Hepatocyte (in vitro differentiated cells): ENCODE data around the gene TRRAP. TPM values are rescaled to one million over a fixed set of nuclear protein-coding genes. Genes with fewer than 3 reads are reported as not detected.

Experiments used
- DNase-seq: peaks from one replicate; pipeline ENCODE4 v3.0.0-alpha.2; 2016; ENCODE audit warnings: low spot score
- H2AFZ ChIP-seq: fragments of 200-600 bp; sonication (generic); 2 replicates; pipeline ENCODE4 v1.6.0; 2016; ENCODE audit warnings: antibody characterized with exemption, mild to moderate bottlenecking
- H3K27ac ChIP-seq: fragments of 200-600 bp; sonication (generic); 2 replicates; pipeline ENCODE4 v1.5.1; 2016; ENCODE audit warnings: mild to moderate bottlenecking
- H3K27me3 ChIP-seq: fragments of 200-600 bp; sonication (generic); 2 replicates; pipeline ENCODE4 v1.6.1; 2016
- H3K36me3 ChIP-seq: fragments of 200-600 bp; sonication (generic); replicated peaks from 2 replicates; pipeline ENCODE4 v1.5.1; 2016; ENCODE audit warnings: low read depth; ENCODE audit not compliant: insufficient read depth
- H3K4me1 ChIP-seq: fragments of 200-600 bp; sonication (generic); 2 replicates; pipeline ENCODE4 v1.5.1; 2016; ENCODE audit warnings: mild to moderate bottlenecking, moderate library complexity; ENCODE audit not compliant: insufficient read depth
- H3K4me2 ChIP-seq: fragments of 200-600 bp; sonication (generic); 2 replicates; pipeline ENCODE4 v1.6.0; 2016
- H3K4me3 ChIP-seq: fragments of 200-600 bp; sonication (generic); 2 replicates; pipeline ENCODE4 v1.5.1; 2016; ENCODE audit warnings: mild to moderate bottlenecking
- H3K79me2 ChIP-seq: fragments of 200-600 bp; sonication (generic); 2 replicates; pipeline ENCODE4 v1.6.0; 2017; ENCODE audit warnings: mild to moderate bottlenecking
- H3K9me2 ChIP-seq: fragments of 200-600 bp; sonication (generic); replicated peaks from 2 replicates; pipeline ENCODE4 v1.6.0; 2017; ENCODE audit warnings: mild to moderate bottlenecking; ENCODE audit not compliant: insufficient read depth
- H3K9me3 ChIP-seq: fragments of 200-600 bp; sonication (generic); 2 replicates; pipeline ENCODE4 v1.5.1; 2016; ENCODE audit warnings: low read depth, mild to moderate bottlenecking
- H4K20me1 ChIP-seq: fragments of 200-600 bp; sonication (generic); 2 replicates; pipeline ENCODE4 v1.6.0; 2016; ENCODE audit warnings: mild to moderate bottlenecking; ENCODE audit not compliant: insufficient read depth, poor library complexity, severe bottlenecking
- CTCF ChIP-seq: fragments of 200-600 bp; sonication (generic); IDR thresholded peaks from 2 replicates; pipeline ENCODE4 v1.5.1; 2016; ENCODE audit warnings: antibody characterized with exemption, mild to moderate bottlenecking; ENCODE audit not compliant: poor library complexity
- EZH2 ChIP-seq: fragments of 200-600 bp; sonication (generic); IDR thresholded peaks from 2 replicates; pipeline ENCODE4 v1.6.1; 2016; ENCODE audit warnings: antibody characterized with exemption, mild to moderate bottlenecking, borderline replicate concordance
- EZH2phosphoT487 ChIP-seq: fragments of 200-600 bp; sonication (generic); IDR thresholded peaks from one replicate; pipeline ENCODE4 v1.6.1; 2018; ENCODE audit warnings: antibody characterized with exemption, mild to moderate bottlenecking, low read depth, moderate library complexity; ENCODE audit not compliant: unreplicated experiment, severe bottlenecking
- WGBS: methylation state at CpG from one replicate; pipeline ENCODE4 v1.1.6; 2016; ENCODE audit warnings: low lambda C conversion rate; ENCODE audit errors: missing lambda C conversion rate; 5-methylcytosine and 5-hydroxymethylcytosine counted together
- polyA plus RNA-seq: library from polyadenylated mRNA; unstranded; fragments of >200 nt; fragmentation: Nextera tagmentation; extraction: Ambion mirVana; gene quantifications from 2 replicates; pipeline ENCODE4 v1.2.1, GENCODE V29; 2016
- total RNA-seq: library from RNA; depleted of rRNA; stranded (reverse); fragments of >200 nt; gene quantifications from 2 replicates; pipeline ENCODE4 v1.2.3, GENCODE V29; 2014

TRRAP gene
- total and polyA plus RNA-seq, 2 experiments from 2014 or later: 6.1 to 25.1 TPM

GRCh38 chr7:99014113-99014985 is 136.0 kb downstream of the TRRAP start:
- Histone ChIP-seq H3K9me2 (no peaks in the 10 kb centered on the region), H2AFZ (no peak overlapping the region), H4K20me1 (no peaks in the 10 kb centered on the region), H3K27ac (no peak overlapping the region), H3K4me1 (no peaks in the 10 kb centered on the region), H3K4me3 (no peak overlapping the region), H3K9me3 (no peaks in the 10 kb centered on the region), H3K79me2 (peaks cover 11% of the 10 kb centered on the region), H3K36me3 (no peaks in the 10 kb centered on the region), H3K27me3 (no peaks in the 10 kb centered on the region), H3K4me2 (no peak overlapping the region)
- 97% methylated on average over 18 of the region's 18 CpGs for WGBS
- TF ChIP-seq EZH2phosphoT487: no peak
- DNase-seq: no peak

GRCh38 chr7:99016196-99016595 is 137.9 kb downstream of the TRRAP start:
- Histone ChIP-seq H2AFZ (no peak overlapping the region), H3K4me1 (no peaks in the 10 kb centered on the region), H3K27me3 (no peaks in the 10 kb centered on the region), H3K4me3 (no peak overlapping the region), H3K36me3 (no peaks in the 10 kb centered on the region), H3K9me3 (no peaks in the 10 kb centered on the region), H4K20me1 (no peaks in the 10 kb centered on the region), H3K9me2 (no peaks in the 10 kb centered on the region), H3K27ac (no peak overlapping the region), H3K79me2 (peaks cover 11% of the 10 kb centered on the region), H3K4me2 (no peak overlapping the region)
- WGBS: 95% methylated on average over 8 of the region's 8 CpGs
- DNase-seq: no peak
- no peak for TF ChIP-seq EZH2

- no peak for TF ChIP-seq CTCF
- TF ChIP-seq EZH2phosphoT487: no peak
- no peak for TF ChIP-seq EZH2
Observed at GRCh38 chr7:99019523-99020412, 141.4 kb downstream of the TRRAP start.

DNA sequence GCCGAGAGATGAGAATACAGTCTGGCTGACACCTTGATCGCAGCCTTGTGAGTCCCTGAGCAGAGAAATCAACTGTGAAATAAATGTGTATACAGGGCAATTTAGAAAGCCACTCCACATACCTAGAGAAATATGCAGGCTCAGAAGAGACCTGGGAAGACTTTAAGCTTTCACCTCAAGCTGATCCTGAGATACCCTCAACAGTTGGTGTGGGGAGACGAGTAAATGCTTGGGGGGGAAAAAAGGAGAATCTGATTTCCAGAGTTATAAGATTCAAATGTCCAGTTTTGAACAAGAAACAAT is 142.0 kb downstream of the TRRAP start:
- Histone ChIP-seq H4K20me1 (no peaks in the 10 kb centered on the region), H3K9me2 (no peaks in the 10 kb centered on the region), H3K9me3 (no peaks in the 10 kb centered on the region), H3K36me3 (no peaks in the 10 kb centered on the region), H3K4me2 (no peak overlapping the region), H3K27ac (no peak overlapping the region), H3K79me2 (peaks cover 11% of the 10 kb centered on the region), H3K4me1 (peaks cover 9% of the 10 kb centered on the region), H3K4me3 (no peak overlapping the region), H3K27me3 (no peaks in the 10 kb centered on the region), H2AFZ (no peak overlapping the region)
- no peak for TF ChIP-seq EZH2phosphoT487
- no peak for TF ChIP-seq CTCF
- TF ChIP-seq EZH2: no peak
- WGBS: 97% methylated on average over 3 of the region's 3 CpGs
- no peak for DNase-seq

More at GRCh38 chr7:99019523-99020412, 141.4 kb downstream of the TRRAP start:
- no peaks in the 10 kb centered on the region for H4K20me1 ChIP-seq
- no peak overlapping the region for H2AFZ ChIP-seq
- WGBS: 87% methylated on average over 12 of the region's 12 CpGs
- no peaks in the 10 kb centered on the region for H3K9me3 ChIP-seq
- H3K4me1 ChIP-seq: peaks cover 9% of the 10 kb centered on the region
- no peaks in the 10 kb centered on the region for H3K9me2 ChIP-seq
- H3K79me2 ChIP-seq: peaks cover 11% of the 10 kb centered on the region
- H3K27ac ChIP-seq: no peak overlapping the region
- H3K4me2 ChIP-seq: no peak overlapping the region
- no peaks in the 10 kb centered on the region for H3K27me3 ChIP-seq
- no peaks in the 10 kb centered on the region for H3K36me3 ChIP-seq
- no peak overlapping the region for H3K4me3 ChIP-seq
- no peak for DNase-seq
